GM06990 (cell line): ENCODE measurements around the gene RDH11.

Experiments
- DNase-seq: peaks from one replicate; pipeline ENCODE4 v3.0.0-alpha.2; 2011; ENCODE audit not compliant: insufficient read length; ENCODE audit errors: extremely low read depth
- H3K27me3 ChIP-seq: replicated peaks from 2 replicates; pipeline ENCODE4 v1.6.0; 2011; ENCODE audit warnings: low read length; ENCODE audit not compliant: control insufficient read depth, insufficient read depth
- H3K36me3 ChIP-seq: 2 replicates; pipeline ENCODE4 v1.5.1; 2011; ENCODE audit warnings: low read length; ENCODE audit not compliant: control insufficient read depth, insufficient read depth
- H3K4me3 ChIP-seq: replicated peaks from 2 replicates; pipeline ENCODE4 v1.5.1; 2011; ENCODE audit warnings: low read depth, mild to moderate bottlenecking, control low read depth, low read length
- CTCF ChIP-seq: IDR thresholded peaks from 2 replicates; pipeline ENCODE4 v1.5.1; 2011; ENCODE audit warnings: low read length, control low read depth, mild to moderate bottlenecking, inconsistent platforms; ENCODE audit not compliant: insufficient read depth, poor library complexity, severe bottlenecking

Gene RDH11

GRCh38 chr14:67734675-67735074 is 39.1 kb upstream of the RDH11 start:
- Histone ChIP-seq H3K4me3 (no peak overlapping the region), H3K36me3 (no peaks in the 10 kb centered on the region), H3K27me3 (no peaks in the 10 kb centered on the region)
- DNase-seq: no peak
- TF ChIP-seq CTCF: no peak

- Histone ChIP-seq H3K36me3 (no peaks in the 10 kb centered on the region), H3K4me3 (no peak overlapping the region), H3K27me3 (no peaks in the 10 kb centered on the region)
- TF ChIP-seq CTCF: no peak
- no peak for DNase-seq
These were observed 38.1 kb upstream of the RDH11 start for GRCh38 chr14:67733616-67734015.

- no peaks in the 10 kb centered on the region; the same call in none of the 2 replicates for H3K27me3 ChIP-seq
- TF ChIP-seq CTCF: no peak
- no peaks in the 10 kb centered on the region for H3K36me3 ChIP-seq
- no peak for DNase-seq
- no peak overlapping the region for H3K4me3 ChIP-seq
These were observed 33.7 kb upstream of the RDH11 start for GRCh38 chr14:67729072-67729885.

- no peaks in the 10 kb centered on the region for H3K36me3 ChIP-seq
- H3K27me3 ChIP-seq: no peaks in the 10 kb centered on the region; the same call in none of the 2 replicates
- no peak for DNase-seq
- TF ChIP-seq CTCF: no peak
- H3K4me3 ChIP-seq: no peak overlapping the region
These were observed 32.7 kb upstream of the RDH11 start for GRCh38 chr14:67728258-67728657.

- Histone ChIP-seq H3K36me3 (no peaks in the 10 kb centered on the region), H3K4me3 (no peak overlapping the region), H3K27me3 (no peaks in the 10 kb centered on the region; the same call in none of the 2 replicates)
- no peak for DNase-seq
- no peak for TF ChIP-seq CTCF
These were observed 31.8 kb upstream of the RDH11 start for GRCh38 chr14:67727361-67727760.
